GM23338 (cell line): Measurements from ENCODE around the gene EML1. TPM values are rescaled to one million over a fixed set of nuclear protein-coding genes. Genes with fewer than 3 reads are reported as not detected.
A peak's percentile ranks its signal among the peaks of the same experiment; 100 is the strongest.

ENCODE experiments used
- ATAC-seq: fragments of 200-7000 bp; cut with Tn5 transposase; 3 replicates; pipeline ENCODE4 v1.9.1; 2020
- DNase-seq: peaks from one replicate; pipeline ENCODE4 v3.0.0-alpha.2; 2015; ENCODE audit warnings: low spot score
- H2AFZ ChIP-seq: fragments of 200-600 bp; sonication (generic); 2 replicates; pipeline ENCODE4 v1.8.0; 2016; ENCODE audit warnings: antibody characterized with exemption, mild to moderate bottlenecking, moderate library complexity
- H3F3A ChIP-seq: fragments of 200-600 bp; sonication (generic); replicated peaks from 2 replicates; pipeline ENCODE4 v1.8.0; 2017; ENCODE audit warnings: antibody characterized with exemption, mixed run types, low read depth
- H3K27ac ChIP-seq: fragments of 200-600 bp; sonication (generic); 2 replicates; pipeline ENCODE4 v1.6.1; 2016; ENCODE audit warnings: low read depth
- H3K27me3 ChIP-seq: fragments of 200-600 bp; sonication (generic); 2 replicates; pipeline ENCODE4 v1.8.0; 2016; ENCODE audit warnings: mild to moderate bottlenecking, mixed run types, moderate library complexity; ENCODE audit not compliant: insufficient read depth
- H3K36me3 ChIP-seq: fragments of 200-600 bp; sonication (generic); 2 replicates; pipeline ENCODE4 v1.8.0; 2016; ENCODE audit warnings: mild to moderate bottlenecking; ENCODE audit not compliant: insufficient read depth
- H3K4me1 ChIP-seq: fragments of 200-600 bp; sonication (generic); 2 replicates; pipeline ENCODE4 v1.8.0; 2016; ENCODE audit warnings: mild to moderate bottlenecking, moderate library complexity; ENCODE audit not compliant: insufficient read depth
- H3K4me2 ChIP-seq: fragments of 200-600 bp; sonication (generic); 2 replicates; pipeline ENCODE4 v1.7.1; 2017; ENCODE audit warnings: mixed run types
- H3K4me3 ChIP-seq: fragments of 200-600 bp; sonication (generic); 2 replicates; pipeline ENCODE4 v1.6.1; 2016; ENCODE audit warnings: mixed run types
- H3K79me2 ChIP-seq: fragments of 200-600 bp; sonication (generic); replicated peaks from 2 replicates; pipeline ENCODE4 v1.8.0; 2017; ENCODE audit warnings: mild to moderate bottlenecking; ENCODE audit not compliant: insufficient read depth
- H3K9me2 ChIP-seq: fragments of 200-600 bp; sonication (generic); 2 replicates; pipeline ENCODE4 v1.8.0; 2017; ENCODE audit not compliant: insufficient read depth
- H4K20me1 ChIP-seq: fragments of 200-600 bp; sonication (generic); replicated peaks from 2 replicates; pipeline ENCODE4 v1.8.0; 2017; ENCODE audit warnings: mild to moderate bottlenecking; ENCODE audit not compliant: insufficient read depth
- H3K27ac Mint-ChIP-seq: 2 replicates; pipeline ENCODE4 v1.8.0; 2020; ENCODE audit warnings: inconsistent platforms, mild to moderate bottlenecking, moderate library complexity, mixed read lengths
- H3K27me3 Mint-ChIP-seq: 3 replicates; pipeline ENCODE4 v1.8.0; 2022; ENCODE audit warnings: low read depth, mild to moderate bottlenecking, moderate library complexity, mixed read lengths, inconsistent platforms; ENCODE audit not compliant: insufficient read depth, poor library complexity
- H3K36me3 Mint-ChIP-seq: 3 replicates; pipeline ENCODE4 v1.8.0; 2021; ENCODE audit warnings: low read depth, mild to moderate bottlenecking, inconsistent platforms, moderate library complexity, mixed read lengths
- H3K4me1 Mint-ChIP-seq: 3 replicates; pipeline ENCODE4 v1.8.0; 2020; ENCODE audit warnings: mild to moderate bottlenecking, inconsistent platforms, mixed read lengths
- H3K4me3 Mint-ChIP-seq: 3 replicates; pipeline ENCODE4 v1.8.0; 2021; ENCODE audit warnings: moderate library complexity, mild to moderate bottlenecking, inconsistent platforms, mixed read lengths
- H3K9me3 Mint-ChIP-seq: 3 replicates; pipeline ENCODE4 v1.8.0; 2020; ENCODE audit warnings: moderate library complexity, mild to moderate bottlenecking, inconsistent platforms, mixed read lengths
- CREB1 ChIP-seq: fragments of 250-450 bp; sonication (Bioruptor Pico); IDR thresholded peaks from 2 replicates; pipeline ENCODE4 v1.5.0; 2020; ENCODE audit warnings: low read depth, mild to moderate bottlenecking, moderate library complexity
- NANOG ChIP-seq: IDR thresholded peaks from 2 replicates; pipeline ENCODE4 v1.6.1; 2016; ENCODE audit warnings: antibody characterized with exemption, borderline replicate concordance
- POLR2AphosphoS5 ChIP-seq: IDR thresholded peaks from 2 replicates; pipeline ENCODE4 v1.6.1; 2016; ENCODE audit warnings: antibody characterized with exemption, low read depth
- STAT1 ChIP-seq: IDR thresholded peaks from one replicate; pipeline ENCODE4 v1.6.1; 2016; ENCODE audit warnings: antibody characterized with exemption; ENCODE audit not compliant: unreplicated experiment
- ZNF114 ChIP-seq: fragments of 250-450 bp; sonication (Bioruptor Pico); IDR thresholded peaks from 2 replicates; pipeline ENCODE4 v1.5.0; 2020; ENCODE audit warnings: mild to moderate bottlenecking, moderate library complexity
- ZNF462 ChIP-seq: fragments of 250-450 bp; sonication (Bioruptor Pico); IDR thresholded peaks from 2 replicates; pipeline ENCODE4 v1.5.0; 2020; ENCODE audit warnings: mild to moderate bottlenecking, moderate library complexity
- polyA plus RNA-seq: library from polyadenylated mRNA; unstranded; fragments of >200 nt; fragmentation: Nextera tagmentation; extraction: Ambion mirVana; gene quantifications from 2 replicates; pipeline ENCODE4 v1.2.1, GENCODE V29; 2016
- total RNA-seq: library from RNA; depleted of rRNA; stranded (reverse); fragments of >200 nt; shearing (Covaris generic); gene quantifications from 2 replicates; pipeline ENCODE4 v1.2.3, GENCODE V29; 2014

The EML1 gene
- total and polyA plus RNA-seq, 2 experiments from 2014 or later, result 7.0 to 18.1 TPM

- Histone ChIP-seq H3K4me1 (peaks cover 3% of the 10 kb centered on the region; the same call in 1 of the 2 replicates), H3K27me3 (no peaks in the 10 kb centered on the region), H3F3A (no peaks in the 10 kb centered on the region; the same call in 1 of the 2 replicates), H3K36me3 (no peaks in the 10 kb centered on the region; the same call in 1 of the 2 replicates), H4K20me1 (no peaks in the 10 kb centered on the region), H3K79me2 (no peaks in the 10 kb centered on the region), H3K4me2 (no peak overlapping the region), H2AFZ (no peak overlapping the region), H3K9me2 (no peaks in the 10 kb centered on the region), H3K4me3 (no peak overlapping the region), H3K27ac (no peak overlapping the region)
- peaks cover 7% of the 10 kb centered on the region for H3K27me3 Mint-ChIP-seq
- DNase-seq, result no peak
- TF ChIP-seq CREB1 (CRISPR knock-in tag) (no peak), ZNF114 (no peak), NANOG (no peak), STAT1 (no peak)
- H3K4me3 Mint-ChIP-seq, result no peak overlapping the region
- ATAC-seq, result peak; percentile 62
- H3K27ac Mint-ChIP-seq, result no peak overlapping the region
- H3K36me3 Mint-ChIP-seq, result peaks cover 7% of the 10 kb centered on the region
- H3K4me1 Mint-ChIP-seq, result peaks cover 12% of the 10 kb centered on the region
- peaks cover 5% of the 10 kb centered on the region; the same call in 2 of the 3 replicates for H3K9me3 Mint-ChIP-seq
These were observed 11.2 kb upstream of the EML1 start for GRCh38 chr14:99781853-99782610.

GRCh38 chr14:99784508-99784907 is 8.7 kb upstream of the EML1 start:
- no peak for ATAC-seq
- H4K20me1 ChIP-seq, result no peaks in the 10 kb centered on the region
- no peak overlapping the region for H3K4me3 Mint-ChIP-seq
- DNase-seq, result no peak
- no peaks in the 10 kb centered on the region for H3F3A ChIP-seq
- H3K79me2 ChIP-seq, result no peaks in the 10 kb centered on the region
- H3K27ac Mint-ChIP-seq, result no peak overlapping the region
- no peak for TF ChIP-seq ZNF114
- H3K27me3 ChIP-seq, result no peaks in the 10 kb centered on the region
- no peaks in the 10 kb centered on the region for H3K36me3 ChIP-seq
- H3K4me3 ChIP-seq, result no peak overlapping the region
- H3K9me2 ChIP-seq, result no peaks in the 10 kb centered on the region
- H3K4me2 ChIP-seq, result no peak overlapping the region
- no peaks in the 10 kb centered on the region for H3K4me1 ChIP-seq
- H3K27ac ChIP-seq, result no peak overlapping the region
- no peaks in the 10 kb centered on the region; the same call in 2 of the 3 replicates for H3K36me3 Mint-ChIP-seq
- H3K27me3 Mint-ChIP-seq, result peaks cover 7% of the 10 kb centered on the region
- H3K9me3 Mint-ChIP-seq, result no peaks in the 10 kb centered on the region
- no peak overlapping the region for H2AFZ ChIP-seq
- peaks cover 12% of the 10 kb centered on the region for H3K4me1 Mint-ChIP-seq

GRCh38 chr14:99785426-99785825 is 7.8 kb upstream of the EML1 start:
- Histone ChIP-seq H3K27me3 (no peaks in the 10 kb centered on the region), H3K79me2 (no peaks in the 10 kb centered on the region), H3K4me1 (no peaks in the 10 kb centered on the region), H3K4me2 (no peak overlapping the region), H3F3A (no peaks in the 10 kb centered on the region), H2AFZ (no peak overlapping the region), H3K9me2 (no peaks in the 10 kb centered on the region), H3K36me3 (no peaks in the 10 kb centered on the region), H3K4me3 (no peak overlapping the region), H3K27ac (no peak overlapping the region), H4K20me1 (no peaks in the 10 kb centered on the region)
- Mint-ChIP-seq H3K36me3 (no peaks in the 10 kb centered on the region; the same call in 2 of the 3 replicates), H3K27me3 (peaks cover 7% of the 10 kb centered on the region), H3K9me3 (no peaks in the 10 kb centered on the region), H3K27ac (no peak overlapping the region), H3K4me1 (peaks cover 12% of the 10 kb centered on the region), H3K4me3 (no peak overlapping the region)
- ATAC-seq (no peak), DNase-seq (no peak)
- TF ChIP-seq STAT1 (no peak), POLR2AphosphoS5 (no peak), ZNF462 (CRISPR knock-in tag) (no peak), ZNF114 (no peak)
